Trophoblast cell (in vitro differentiated cells and primary cell): ENCODE results near the gene SLC6A8. TPM values are rescaled to one million over a fixed set of nuclear protein-coding genes. Genes with fewer than 3 reads are reported as not detected.

Source experiments
- DNase-seq, 2 donors: peaks; one replicate each; pipeline ENCODE4 v3.0.0-alpha.2; 2016
- H2AFZ ChIP-seq: 2 replicates; pipeline ENCODE4 v1.6.1; 2013; ENCODE audit warnings: low read length, moderate library complexity, mild to moderate bottlenecking; ENCODE audit not compliant: insufficient read depth, poor library complexity
- H2AK5ac ChIP-seq: 2 replicates; pipeline ENCODE4 v1.6.1; 2013; ENCODE audit warnings: mild to moderate bottlenecking, low read length
- H2BK120ac ChIP-seq: 2 replicates; pipeline ENCODE4 v1.6.1; 2013; ENCODE audit warnings: low read length, mild to moderate bottlenecking, moderate library complexity; ENCODE audit not compliant: insufficient read depth, poor library complexity
- H2BK12ac ChIP-seq: 2 replicates; pipeline ENCODE4 v1.6.1; 2013; ENCODE audit warnings: mild to moderate bottlenecking, low read length, moderate library complexity
- H2BK5ac ChIP-seq: 2 replicates; pipeline ENCODE4 v1.6.1; 2013; ENCODE audit warnings: low read length, low read depth, moderate library complexity, mild to moderate bottlenecking; ENCODE audit not compliant: poor library complexity
- H3K14ac ChIP-seq: 2 replicates; pipeline ENCODE4 v1.6.1; 2013; ENCODE audit warnings: mild to moderate bottlenecking, low read length
- H3K18ac ChIP-seq: 2 replicates; pipeline ENCODE4 v1.6.1; 2013; ENCODE audit warnings: mild to moderate bottlenecking, low read length
- H3K23ac ChIP-seq: 2 replicates; pipeline ENCODE4 v1.6.1; 2013; ENCODE audit warnings: low read length
- H3K27ac ChIP-seq: 2 replicates; pipeline ENCODE4 v1.5.1; 2013; ENCODE audit warnings: low read depth, mild to moderate bottlenecking, inconsistent platforms, low read length, moderate library complexity
- H3K27me3 ChIP-seq: 2 replicates; pipeline ENCODE4 v1.6.1; 2013; ENCODE audit warnings: inconsistent platforms, mild to moderate bottlenecking, low read length, moderate library complexity; ENCODE audit not compliant: insufficient read depth
- H3K36me3 ChIP-seq, 2 experiments: 1 replicate in 1 of 2; 2 replicates in 1 of 2; pipeline ENCODE4 v1.6.1; 2013; ENCODE audit warnings: low read length in 2 of 2, mild to moderate bottlenecking in 2 of 2, moderate library complexity in 1 of 2; ENCODE audit not compliant: insufficient read depth in 2 of 2, control insufficient read depth in 1 of 2
- H3K4ac ChIP-seq: 2 replicates; pipeline ENCODE4 v1.6.1; 2013; ENCODE audit warnings: low read depth, mild to moderate bottlenecking, low read length, moderate library complexity
- H3K4me1 ChIP-seq, 2 experiments: 1 replicate in 1 of 2; 2 replicates in 1 of 2; pipeline ENCODE4 v1.6.1; 2013; ENCODE audit warnings: low read length in 2 of 2, mild to moderate bottlenecking in 2 of 2, moderate library complexity in 1 of 2; ENCODE audit not compliant: insufficient read depth in 2 of 2, control insufficient read depth in 1 of 2
- H3K4me2 ChIP-seq: 2 replicates; pipeline ENCODE4 v1.6.1; 2013; ENCODE audit warnings: inconsistent platforms, mild to moderate bottlenecking, low read length, moderate library complexity
- H3K4me3 ChIP-seq: 2 replicates; pipeline ENCODE4 v1.5.1; 2013; ENCODE audit warnings: mild to moderate bottlenecking, low read depth, low read length, inconsistent platforms
- H3K79me1 ChIP-seq: one replicate; pipeline ENCODE4 v1.6.1; 2013; ENCODE audit warnings: low read length
- H3K79me2 ChIP-seq: 2 replicates; pipeline ENCODE4 v1.6.1; 2013; ENCODE audit warnings: low read length, mild to moderate bottlenecking; ENCODE audit not compliant: control insufficient read depth, insufficient read depth, poor library complexity
- H3K9ac ChIP-seq: 2 replicates; pipeline ENCODE4 v1.6.1; 2013; ENCODE audit warnings: mild to moderate bottlenecking, low read length
- H3K9me3 ChIP-seq: 2 replicates; pipeline ENCODE4 v1.6.1; 2013; ENCODE audit warnings: low read depth, mild to moderate bottlenecking, control low read depth, inconsistent platforms, low read length; ENCODE audit not compliant: insufficient read depth
- H4K12ac ChIP-seq: 2 replicates; pipeline ENCODE4 v1.6.1; 2013; ENCODE audit warnings: low read depth, mild to moderate bottlenecking, low read length, moderate library complexity
- H4K8ac ChIP-seq: 2 replicates; pipeline ENCODE4 v1.6.1; 2013; ENCODE audit warnings: low read depth, mild to moderate bottlenecking, low read length, moderate library complexity
- H4K91ac ChIP-seq: one replicate; pipeline ENCODE4 v1.6.1; 2013; ENCODE audit warnings: low read depth, mild to moderate bottlenecking, low read length, moderate library complexity
- WGBS: extraction: QIAGEN DNeasy Blood & Tissue Kit; methylation state at CpG from one replicate; pipeline ENCODE4 v1.1.7; 2013; ENCODE audit warnings: missing lambda C conversion rate; ENCODE audit not compliant: insufficient read length, insufficient coverage; ENCODE audit errors: extremely low coverage; 5-methylcytosine and 5-hydroxymethylcytosine counted together
- polyA plus RNA-seq: library from polyadenylated mRNA; stranded (reverse); fragments of 200-250 nt; gene quantifications from 2 replicates; pipeline ENCODE4 v1.2.3, GENCODE V29; 2013

The SLC6A8 gene
- 39.7 and 43.0 TPM in 2 replicates for polyA plus RNA-seq

GRCh38 chrX:153687121-153688039 is at the start of gene SLC6A8:
Gene SLC6A8 (plus strand): TSS chrX:153687926. CDS start chrX:153688575, 649 bp downstream.
- peak within 1 kb of the TSS; percentile 53 for H3K27ac ChIP-seq
- no peaks in the 10 kb centered on the region for H3K79me2 ChIP-seq
- H3K9ac ChIP-seq = no peak within 1 kb of the TSS
- peak within 1 kb of the TSS; percentile 83 for H2AFZ ChIP-seq
- peak within 1 kb of the TSS; percentile 83 for H4K91ac ChIP-seq
- no CpG with 5 or more reads among the region's 66 CpGs for WGBS
- no peak within 1 kb of the TSS for H2AK5ac ChIP-seq
- peaks cover 12 to 17% of the 10 kb centered on the region in 2 experiments for H3K4me1 ChIP-seq
- peak within 1 kb of the TSS; percentile 64 for H4K8ac ChIP-seq
- H3K23ac ChIP-seq = no peak within 1 kb of the TSS
- peak within 1 kb of the TSS; percentile 67 for H3K4me2 ChIP-seq
- H3K4me3 ChIP-seq = peak within 1 kb of the TSS; percentile 68
- no peak within 1 kb of the TSS for H3K4ac ChIP-seq
- H3K79me1 ChIP-seq = peaks cover 3% of the 10 kb centered on the region
- peak within 1 kb of the TSS; percentile 64 for H2BK12ac ChIP-seq
- H3K18ac ChIP-seq = peak within 1 kb of the TSS; percentile 59
- H3K36me3 ChIP-seq = peaks cover 0 to 3% of the 10 kb centered on the region in 2 experiments
- H2BK120ac ChIP-seq = peak within 1 kb of the TSS; percentile 60
- peaks cover 2% of the 10 kb centered on the region for H3K9me3 ChIP-seq
- no peak within 1 kb of the TSS for H4K12ac ChIP-seq
- H3K27me3 ChIP-seq = no peaks in the 10 kb centered on the region
- DNase-seq = peak; percentile 59 to 70
- no peak within 1 kb of the TSS for H3K14ac ChIP-seq
- peak within 1 kb of the TSS; percentile 56 for H2BK5ac ChIP-seq

- Histone ChIP-seq H3K18ac (no peak overlapping the region), H4K12ac (no peak overlapping the region), H2BK12ac (no peak overlapping the region), H3K9ac (no peak overlapping the region), H2BK5ac (no peak overlapping the region), H3K14ac (no peak overlapping the region), H3K27ac (no peak overlapping the region), H3K9me3 (peaks cover 2% of the 10 kb centered on the region), H2BK120ac (no peak overlapping the region), H3K23ac (no peak overlapping the region), H4K8ac (no peak overlapping the region), H2AFZ (no peak overlapping the region), H4K91ac (no peak overlapping the region), H3K4me3 (no peak overlapping the region), H3K79me2 (no peaks in the 10 kb centered on the region), H2AK5ac (no peak overlapping the region), H3K4ac (no peak overlapping the region), H3K27me3 (peaks cover 17% of the 10 kb centered on the region), H3K4me1 (no peaks in the 10 kb centered on the region), H3K4me2 (no peak overlapping the region), H3K79me1 (no peaks in the 10 kb centered on the region), H3K36me3 (no peaks in the 10 kb centered on the region)
- DNase-seq = no peak
- no CpG with 5 or more reads among the region's 6 CpGs for WGBS
Measured at GRCh38 chrX:153638041-153638371, 49.7 kb upstream of the SLC6A8 start.

- Histone ChIP-seq H2BK12ac (no peak overlapping the region), H4K12ac (no peak overlapping the region), H3K79me2 (no peaks in the 10 kb centered on the region), H3K79me1 (no peaks in the 10 kb centered on the region), H2AK5ac (no peak overlapping the region), H3K4me1 (no peaks in the 10 kb centered on the region), H3K18ac (no peak overlapping the region), H3K27me3 (peaks cover 23% of the 10 kb centered on the region), H3K23ac (no peak overlapping the region), H2BK5ac (no peak overlapping the region), H3K9ac (no peak overlapping the region), H3K14ac (no peak overlapping the region), H2AFZ (no peak overlapping the region), H3K36me3 (no peaks in the 10 kb centered on the region), H3K4me2 (no peak overlapping the region), H4K8ac (no peak overlapping the region), H3K4me3 (no peak overlapping the region), H4K91ac (no peak overlapping the region), H3K4ac (no peak overlapping the region), H2BK120ac (no peak overlapping the region), H3K27ac (no peak overlapping the region), H3K9me3 (peaks cover 2% of the 10 kb centered on the region)
- no CpG with 5 or more reads among the region's 20 CpGs for WGBS
- DNase-seq = no peak
Measured at GRCh38 chrX:153638436-153639176, 49.1 kb upstream of the SLC6A8 start.

- Histone ChIP-seq H3K9ac (no peak overlapping the region), H2BK120ac (no peak overlapping the region), H3K79me1 (no peaks in the 10 kb centered on the region), H3K14ac (no peak overlapping the region), H4K8ac (no peak overlapping the region), H3K4me3 (no peak overlapping the region), H3K18ac (no peak overlapping the region), H2BK5ac (no peak overlapping the region), H3K9me3 (peaks cover 2% of the 10 kb centered on the region), H3K4me2 (no peak overlapping the region), H3K36me3 (no peaks in the 10 kb centered on the region), H3K79me2 (no peaks in the 10 kb centered on the region), H4K91ac (no peak overlapping the region), H3K23ac (no peak overlapping the region), H3K27me3 (peaks cover 29% of the 10 kb centered on the region), H3K4me1 (peaks cover 2 to 3% of the 10 kb centered on the region in 2 experiments), H2BK12ac (no peak overlapping the region), H3K4ac (no peak overlapping the region), H3K27ac (no peak overlapping the region), H2AFZ (no peak overlapping the region), H4K12ac (no peak overlapping the region), H2AK5ac (no peak overlapping the region)
- DNase-seq = no peak
- no CpG with 5 or more reads among the region's 28 CpGs for WGBS
Measured at GRCh38 chrX:153639177-153640044, 48.3 kb upstream of the SLC6A8 start.
